NCI-H146 treated with DMSO at 0.1 percent for 48 hours (cell line): ENCODE measurements around the gene ISCU.
"Not testable (repeated sequence)": the region's sequence is repeated elsewhere in the genome, so short reads cannot be mapped to it uniquely, and the experiment has no call there.

Experiments
- DNase-seq: peaks from one replicate; lab custom pipeline; 2025; ENCODE audit not compliant: unreplicated experiment; lab: John Stamatoyannopoulos, UW

The ISCU gene

DNA sequence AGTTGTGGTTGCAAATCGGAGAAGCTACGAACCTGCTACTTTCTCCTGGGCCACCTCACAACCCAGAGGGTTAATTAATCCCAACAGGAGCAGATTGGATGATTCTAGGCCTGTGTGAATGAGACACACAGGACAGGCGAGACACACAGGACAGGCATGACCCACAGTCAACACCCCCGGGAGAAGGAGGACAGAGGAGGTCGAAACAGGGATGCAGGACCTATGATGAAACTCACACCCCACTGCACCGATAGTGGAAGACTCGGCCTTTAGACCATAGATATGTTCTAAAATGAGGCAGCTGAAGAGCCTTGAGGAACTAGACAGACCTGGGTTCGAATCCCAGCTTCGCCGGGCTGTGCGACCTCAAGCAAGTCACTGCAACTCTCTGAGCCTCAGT is 23.9 kb downstream of the ISCU start:
- DNase-seq, result no peak

- DNase-seq, result no peak
Measured at GRCh38 chr12:108587826-108588225, 25.4 kb downstream of the ISCU start.

DNA sequence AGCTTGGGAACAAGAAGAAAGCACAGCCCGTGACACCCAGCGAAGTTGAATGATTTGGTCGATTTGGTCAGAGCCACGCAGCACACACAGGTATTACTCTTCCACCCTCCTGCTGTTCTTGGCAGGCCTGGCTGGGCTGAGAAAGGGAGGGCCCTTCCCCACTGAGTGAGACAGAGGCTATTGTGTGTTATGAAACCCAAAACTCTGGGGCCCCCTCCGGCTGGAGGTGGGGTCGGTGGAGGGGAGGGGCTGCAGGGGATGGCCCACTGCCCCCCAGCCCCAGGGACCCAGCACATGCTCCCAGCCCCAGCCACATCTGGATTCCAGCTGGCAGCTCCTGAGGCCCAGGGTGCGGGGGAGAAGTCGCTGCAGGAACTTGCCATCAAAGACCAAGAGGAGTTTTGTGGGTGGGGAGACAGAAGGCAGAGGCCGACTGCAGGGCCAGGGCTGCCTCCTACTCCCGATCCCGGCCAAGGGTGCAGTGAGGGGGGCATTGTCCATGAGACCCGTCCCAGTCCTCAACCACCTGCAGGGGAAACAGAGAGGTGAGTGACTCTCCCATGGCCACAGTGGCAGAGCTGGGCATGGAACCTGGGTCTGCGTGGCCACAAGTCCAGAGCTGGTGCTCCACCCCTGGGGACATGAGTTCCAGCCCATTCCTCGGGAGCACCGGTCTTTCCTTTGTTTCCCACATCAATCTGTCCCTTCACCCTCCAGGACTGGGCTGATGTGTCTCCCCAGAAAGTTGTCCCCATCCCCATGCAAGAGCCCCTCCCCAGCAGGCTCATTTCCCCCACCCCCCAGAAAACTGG is 26.8 kb downstream of the ISCU start:
- DNase-seq, result peak; percentile 31

GRCh38 chr12:108589840-108590229 is 27.4 kb downstream of the ISCU start:
- DNase-seq, result no peak

DNA sequence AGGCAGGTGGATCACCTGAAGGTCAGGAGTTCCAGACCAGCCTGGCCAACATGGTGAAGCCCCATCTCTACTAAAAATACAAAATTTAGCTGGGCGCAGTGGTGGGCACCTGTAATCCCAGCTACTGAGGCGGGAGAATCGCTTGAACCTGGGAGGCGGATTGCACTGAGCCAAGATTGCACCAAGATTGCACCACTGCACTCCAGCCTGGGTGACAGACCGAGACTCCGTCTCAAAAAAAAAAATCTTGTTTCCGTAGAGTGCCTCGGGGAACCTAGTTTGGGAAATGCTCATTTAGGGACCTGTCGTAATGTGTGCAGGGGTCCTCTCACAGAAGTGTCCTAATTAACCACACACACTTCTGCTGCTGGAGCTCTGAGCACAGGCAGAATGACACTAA is 28.1 kb downstream of the ISCU start:
- not testable (repeated sequence) for DNase-seq

GRCh38 chr12:108591267-108591980 is 29.0 kb downstream of the ISCU start:
- no peak for DNase-seq

- DNase-seq, result no peak
Measured at GRCh38 chr12:108592033-108592909, 29.9 kb downstream of the ISCU start.

DNA sequence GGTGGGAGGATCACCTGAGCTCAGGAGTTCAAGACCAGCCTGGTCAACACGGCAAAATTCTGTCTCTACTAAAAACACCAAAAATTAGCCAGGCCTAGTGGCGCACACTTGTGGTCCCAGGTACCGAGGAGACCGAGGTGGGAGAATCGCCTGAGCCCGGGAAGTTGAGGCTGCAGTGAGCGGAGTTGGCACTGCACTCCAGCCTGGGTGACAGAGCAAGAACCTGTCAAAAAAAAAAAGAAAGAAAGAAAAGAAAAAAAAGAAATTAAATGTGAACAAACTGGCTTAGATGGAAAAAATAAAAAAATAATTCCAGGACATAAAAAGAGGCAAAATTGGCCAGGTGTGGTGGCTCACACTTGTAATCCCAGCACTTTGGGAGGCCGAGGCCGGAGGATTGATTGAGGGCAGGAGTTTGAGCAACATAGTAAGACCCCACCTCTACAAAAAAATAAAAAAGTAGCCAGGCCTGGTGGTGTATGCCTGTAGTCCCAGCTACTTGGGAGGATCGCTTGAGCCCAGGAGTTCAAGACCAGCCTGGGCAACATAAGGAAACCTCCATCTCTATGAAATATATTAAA is 32.0 kb downstream of the ISCU start:
- no peak for DNase-seq

- DNase-seq, result no peak
Measured at GRCh38 chr12:108594960-108595710, 32.7 kb downstream of the ISCU start.

DNA sequence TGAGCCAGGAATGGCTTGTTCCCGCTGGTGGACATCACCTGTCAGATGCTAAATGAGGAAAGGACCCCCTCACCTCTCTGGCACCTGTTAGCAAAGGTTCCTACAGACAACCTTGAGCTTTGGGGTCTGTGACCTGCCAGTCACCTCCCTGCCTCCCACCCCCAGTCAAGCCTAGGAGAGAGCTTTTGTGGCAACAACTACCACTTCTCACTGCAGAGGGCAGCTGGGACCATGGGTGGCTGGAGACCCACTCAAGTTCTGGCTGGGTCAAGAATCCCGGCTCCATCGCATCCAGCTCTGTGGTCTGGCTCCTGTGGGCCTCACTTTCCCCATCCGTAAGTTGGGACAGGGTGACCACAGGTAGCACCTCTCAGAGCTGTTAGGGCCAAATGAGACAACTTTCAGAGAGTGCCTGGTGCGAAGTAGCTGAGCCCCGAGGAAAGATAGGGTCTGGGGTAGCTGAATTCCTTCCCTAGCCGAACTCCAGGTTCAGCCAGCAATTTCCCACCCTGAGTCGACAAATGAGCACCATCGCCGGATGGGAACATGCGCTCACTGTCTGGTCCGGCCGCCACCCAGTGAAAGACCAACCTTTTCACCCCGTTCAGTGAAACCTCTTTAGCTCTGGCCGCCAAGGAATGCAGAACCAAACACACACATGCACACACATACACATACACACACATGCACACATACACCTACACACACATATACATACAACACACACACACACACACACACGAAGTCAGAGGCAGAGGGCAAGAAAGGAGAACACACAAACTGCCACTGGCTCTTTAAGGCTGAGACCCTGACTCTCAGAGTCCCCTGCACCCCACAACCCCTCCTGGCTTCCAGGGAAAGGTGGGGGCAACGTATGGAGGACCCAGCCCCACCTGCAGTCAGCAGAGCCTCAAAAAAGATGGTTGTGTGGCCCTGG is 33.6 kb downstream of the ISCU start:
- no peak for DNase-seq

DNA sequence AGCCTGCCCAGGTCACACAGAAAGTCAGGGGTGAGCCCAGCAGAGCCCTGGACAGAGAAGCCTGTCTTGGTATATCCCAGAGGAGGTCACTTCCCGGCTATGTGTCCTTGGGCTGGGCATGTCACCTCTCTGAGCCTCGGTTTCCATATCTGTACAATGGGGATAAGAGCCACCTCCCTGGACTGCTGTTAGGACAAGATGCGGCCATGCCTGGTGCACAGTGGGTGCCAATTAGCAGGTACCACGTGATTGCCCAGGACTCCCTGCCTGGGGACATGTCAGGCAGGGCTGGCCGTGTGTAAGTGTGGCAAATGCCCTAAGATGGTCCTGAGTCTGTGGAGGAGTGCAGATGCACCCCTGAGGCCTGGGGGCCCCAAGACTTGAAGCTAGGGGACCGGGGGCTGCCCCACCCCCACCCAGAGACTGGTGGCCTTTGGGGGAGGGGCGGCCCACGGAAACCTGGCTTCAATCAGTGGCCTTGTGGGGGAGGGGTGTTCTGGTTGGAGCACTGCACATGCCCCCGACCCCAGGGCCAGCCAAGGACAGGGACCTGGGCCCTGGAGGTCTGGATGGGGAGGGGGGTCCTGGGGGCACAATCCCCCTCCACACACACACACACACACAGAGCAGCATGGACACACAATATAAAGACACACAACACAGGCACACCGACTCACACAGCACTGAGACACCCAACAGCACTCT is 34.6 kb downstream of the ISCU start:
- no peak for DNase-seq

DNA sequence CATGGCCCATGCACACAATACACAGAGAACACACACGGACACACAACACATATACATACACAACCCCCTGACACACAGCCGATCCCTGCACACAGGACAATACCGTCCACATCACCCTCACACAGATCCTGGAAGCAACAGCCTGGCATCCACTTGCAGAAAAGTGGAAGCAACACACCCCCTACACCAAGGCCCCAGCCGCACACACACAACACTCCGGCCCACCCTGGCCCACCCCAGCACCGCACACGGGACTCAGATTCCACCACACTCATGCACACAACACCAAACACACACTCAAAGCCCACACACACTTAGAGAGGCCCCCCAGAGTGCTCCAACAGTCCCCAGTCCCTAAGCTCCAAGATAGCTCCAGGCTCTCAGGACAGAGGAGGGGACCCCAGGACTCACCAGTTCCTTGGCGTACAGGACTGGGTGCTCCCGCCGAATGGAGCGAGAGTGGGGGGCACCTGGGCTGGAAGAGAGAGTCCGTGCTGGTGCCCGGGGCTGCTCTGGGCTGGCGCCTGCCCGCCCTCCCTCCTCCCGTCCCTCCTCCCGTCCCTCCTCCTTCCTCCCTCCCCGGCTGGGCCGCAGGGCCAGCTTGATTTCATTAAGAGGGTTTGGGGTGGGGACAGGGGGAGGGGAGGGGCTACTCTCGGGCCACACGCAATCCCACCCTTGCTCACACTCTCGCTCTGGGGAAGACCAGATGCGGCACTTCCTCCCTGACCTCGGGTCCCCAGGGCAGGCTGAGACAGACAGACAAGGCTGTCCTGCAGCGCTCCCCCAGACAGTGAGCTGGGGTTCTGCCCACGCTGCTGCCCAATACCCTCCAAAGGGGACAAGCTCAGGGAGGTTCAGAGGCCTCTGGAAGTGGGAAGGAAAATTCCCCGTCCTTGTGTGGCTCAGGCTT is 35.4 kb downstream of the ISCU start, which contains the start of gene TMEM119:
TMEM119 (minus strand) TSS at position 526 of the 913 bp plus-strand sequence. CDS start 5,701 bp downstream, outside the sequence.
- DNase-seq, result no peak

DNA sequence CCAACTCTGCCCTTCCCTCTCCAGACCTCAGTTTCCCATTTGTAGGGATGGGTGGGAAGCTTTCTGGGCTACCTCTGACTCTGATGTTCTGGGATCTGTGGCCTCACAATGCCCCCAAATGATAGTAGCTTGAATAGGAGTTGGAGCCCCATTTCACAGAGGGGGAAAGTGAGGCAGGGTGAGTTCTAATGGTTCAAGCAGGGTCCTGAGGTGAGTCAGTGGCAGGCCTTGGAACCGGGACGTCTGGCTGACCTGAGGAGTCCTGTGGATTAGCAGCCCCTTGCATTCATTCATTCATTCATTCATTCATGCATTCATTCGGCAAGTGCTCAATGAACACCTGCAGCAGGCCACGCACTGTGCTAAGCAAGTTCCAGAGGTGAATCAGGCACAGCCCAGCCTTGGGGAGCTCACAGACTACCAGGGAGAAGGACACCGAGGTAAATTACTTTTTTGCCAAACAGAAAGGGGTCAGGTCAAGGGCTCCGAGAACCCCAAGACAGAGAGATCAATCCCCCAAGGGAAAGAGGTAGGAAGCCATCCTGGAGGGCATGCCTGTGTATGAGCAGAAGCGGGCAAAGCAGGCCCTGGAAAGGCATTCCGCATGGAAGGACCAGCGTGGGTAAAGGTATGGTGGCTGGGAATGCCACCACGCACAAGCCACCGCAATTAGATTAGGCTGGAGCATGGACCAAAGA is 36.3 kb downstream of the ISCU start:
- DNase-seq, result no peak

- DNase-seq, result no peak
Measured at GRCh38 chr12:108599541-108599940, 37.1 kb downstream of the ISCU start.

DNA sequence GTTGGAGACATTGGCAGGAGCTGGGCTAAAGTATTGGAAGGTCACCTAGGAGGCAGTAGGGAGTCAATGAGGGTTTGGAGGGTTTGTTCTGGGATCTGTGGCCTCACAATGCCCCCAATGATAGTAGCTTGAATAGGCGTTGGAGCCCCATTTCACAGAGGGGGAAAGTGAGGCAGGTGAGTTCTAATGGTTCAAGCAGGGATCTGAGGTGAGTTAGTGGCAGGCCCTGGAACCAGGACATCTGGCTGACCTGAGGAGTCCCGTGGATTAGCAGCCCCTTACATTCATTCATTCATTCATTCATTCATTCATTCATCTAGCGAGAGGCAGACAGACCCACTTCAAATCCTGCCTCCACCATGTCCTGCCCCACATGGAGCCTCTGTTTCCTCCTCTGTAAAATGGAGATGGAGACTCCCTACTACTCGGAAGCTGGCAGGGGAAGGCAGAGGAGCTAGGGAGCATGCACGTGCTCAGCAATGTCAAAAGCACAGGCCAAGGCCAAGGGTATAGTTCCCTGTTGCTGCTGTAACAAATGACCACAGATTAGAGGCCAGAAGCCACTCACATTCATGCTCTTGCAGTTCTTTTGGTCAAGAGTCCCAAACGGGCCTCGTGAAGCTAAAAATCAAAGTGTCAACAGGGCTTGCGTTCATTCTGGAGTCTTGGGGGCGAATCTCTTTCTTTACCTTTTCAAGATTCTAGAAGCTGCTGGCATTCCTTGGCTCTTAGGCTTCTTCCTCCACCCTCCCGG is 37.7 kb downstream of the ISCU start:
- DNase-seq, result no peak

DNA sequence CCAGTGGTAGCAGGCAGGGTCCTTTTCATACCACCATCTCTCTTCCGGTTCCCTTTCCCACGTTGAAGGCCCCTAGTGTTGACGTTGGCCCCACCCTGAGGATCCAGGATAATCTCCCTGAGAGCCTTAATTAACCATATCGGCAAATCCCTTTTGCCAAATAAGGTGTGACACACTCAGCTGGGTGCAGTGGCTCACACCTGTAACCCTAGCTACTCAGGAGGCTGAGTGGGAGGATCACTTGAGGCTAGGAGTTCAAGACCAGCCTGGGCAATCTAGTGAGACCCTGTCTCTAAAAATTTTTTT is 38.3 kb downstream of the ISCU start:
- DNase-seq, result no peak
